Lung (tissue), 12 donors: ENCODE data around the gene SPOP. TPM values are rescaled to one million over a fixed set of nuclear protein-coding genes. Genes with fewer than 3 reads are reported as not detected.
A peak's percentile ranks its signal among the peaks of the same experiment; 100 is the strongest.
"Not testable (repeated sequence)": the region's sequence is repeated elsewhere in the genome, so short reads cannot be mapped to it uniquely, and the experiment has no call there.

Experiments
- ATAC-seq: fragments of 200-7000 bp; cut with Tn5 transposase; one replicate; pipeline ENCODE4 v1.9.1; 2020; ENCODE audit warnings: moderate number of reproducible peaks; ENCODE audit not compliant: insufficient read depth, low FRiP score
- DNase-seq, 3 donors: peaks; one replicate each; pipeline ENCODE4 v3.0.0-alpha.2; 2013 to 2017
- H3K27ac ChIP-seq, 2 donors: one replicate each; pipeline ENCODE4 v1.5.1; 2013; ENCODE audit warnings: mild to moderate bottlenecking in 2 of 2, moderate library complexity in 2 of 2, control low read depth in 1 of 2, inconsistent platforms in 1 of 2, low read depth in 1 of 2, low read length in 1 of 2
- H3K27me3 ChIP-seq, 3 donors: one replicate each; pipeline ENCODE4 v1.5.1; 2013; ENCODE audit warnings: low read length in 2 of 3; ENCODE audit not compliant: control insufficient read depth in 3 of 3, insufficient read depth in 3 of 3
- H3K36me3 ChIP-seq, 4 donors: one replicate each; pipeline ENCODE4 v1.5.1; 2013; ENCODE audit warnings: low read length in 4 of 4, mild to moderate bottlenecking in 1 of 4, moderate library complexity in 1 of 4; ENCODE audit not compliant: control insufficient read depth in 4 of 4, insufficient read depth in 4 of 4
- H3K4me1 ChIP-seq, 5 donors: one replicate each; pipeline ENCODE4 v1.5.1; 2013; ENCODE audit warnings: low read length in 5 of 5, mild to moderate bottlenecking in 2 of 5, moderate library complexity in 1 of 5; ENCODE audit not compliant: control insufficient read depth in 5 of 5, insufficient read depth in 5 of 5
- H3K4me3 ChIP-seq: one replicate; pipeline ENCODE4 v1.5.1; 2013; ENCODE audit warnings: mild to moderate bottlenecking, control low read depth, moderate library complexity
- H3K9ac ChIP-seq, 2 donors: one replicate each; pipeline ENCODE4 v1.5.1; 2013; ENCODE audit warnings: low read length in 2 of 2, control low read depth in 1 of 2; ENCODE audit not compliant: insufficient read depth in 1 of 2
- H3K9me3 ChIP-seq, 4 donors: one replicate each; pipeline ENCODE4 v1.5.1; 2013; ENCODE audit warnings: low read length in 3 of 4, mild to moderate bottlenecking in 1 of 4, moderate library complexity in 1 of 4; ENCODE audit not compliant: control insufficient read depth in 4 of 4, insufficient read depth in 3 of 4
- WGBS, 2 donors: extraction: QIAGEN DNeasy Blood & Tissue Kit; methylation state at CpG; one replicate each; pipeline ENCODE4 v1.1.7; 2013; 5-methylcytosine and 5-hydroxymethylcytosine counted together
- polyA plus RNA-seq, 2 donors: library from polyadenylated mRNA; stranded (reverse); fragments of 200-250 nt; gene quantifications; one replicate each; pipeline ENCODE4 v1.2.1, GENCODE V29; 2013
- total RNA-seq, 2 donors: library from RNA; depleted of rRNA in 1 of 2; stranded (reverse); fragments of >200 nt in 1 of 2; gene quantifications; one replicate each; pipeline ENCODE4 v1.2.1, GENCODE V29; 2014 to 2021
- TF ChIP-seq, protein P1 (sequence below): IDR thresholded peaks from 2 replicates; pipeline ENCODE4 v1.5.1; 2012; ENCODE audit warnings: mild to moderate bottlenecking; ENCODE audit errors: control extremely low read depth, extremely low read depth
- donor health status: control.
- donor health status: control.
- donor health status: Bipolar disorder and iron deficiency.
- donor health status: healthy.
- donor health status: DM: yes; HTN: yes; CAD: no.

Gene SPOP
- total and polyA plus RNA-seq, 4 donors: 28.7 to 98.0 (median 64.6) TPM

DNA sequence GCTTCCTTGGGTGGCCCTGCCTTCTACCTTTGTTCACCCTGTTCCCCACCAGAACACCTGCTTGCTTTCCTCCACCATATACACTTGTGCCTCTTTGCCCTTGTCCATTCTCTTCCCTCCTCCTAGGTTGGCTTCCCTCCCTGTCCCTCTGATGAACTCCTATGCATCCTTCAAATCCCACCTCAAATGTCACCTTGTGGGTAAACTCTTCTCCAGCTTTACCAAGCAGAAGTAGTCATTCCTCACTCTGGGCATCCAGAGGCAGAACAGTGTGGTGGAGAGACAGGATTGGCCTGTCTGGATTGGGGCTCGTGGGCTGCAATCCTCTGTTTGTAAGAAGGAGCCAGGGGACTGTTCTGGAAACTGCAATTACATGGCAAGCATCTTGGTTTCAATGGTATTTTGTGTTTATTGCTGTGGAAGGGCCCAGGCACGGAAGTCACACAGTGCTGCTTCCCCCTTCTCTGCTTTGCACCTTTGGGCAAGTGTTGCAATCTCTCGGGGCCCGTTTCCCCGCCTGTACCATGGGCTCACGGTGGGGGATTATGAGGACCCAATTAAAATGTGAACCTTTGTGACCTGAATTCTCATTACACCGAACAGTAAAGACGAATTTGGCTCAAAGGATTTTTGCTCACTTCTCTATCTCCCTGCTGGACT lies 124.1 kb downstream of the SPOP start:
- Histone ChIP-seq H3K27ac (no peak overlapping the region), H3K36me3 (no peaks in the 10 kb centered on the region), H3K9me3 (no peaks in the 10 kb centered on the region), H3K4me1 (peaks cover 0 to 14% (median 2%) of the 10 kb centered on the region in 5 donors), H3K4me3 (no peak overlapping the region), H3K27me3 (peaks cover 0 to 4% (median 0%) of the 10 kb centered on the region in 3 donors), H3K9ac (no peak overlapping the region)
- TF ChIP-seq, protein P1, sequence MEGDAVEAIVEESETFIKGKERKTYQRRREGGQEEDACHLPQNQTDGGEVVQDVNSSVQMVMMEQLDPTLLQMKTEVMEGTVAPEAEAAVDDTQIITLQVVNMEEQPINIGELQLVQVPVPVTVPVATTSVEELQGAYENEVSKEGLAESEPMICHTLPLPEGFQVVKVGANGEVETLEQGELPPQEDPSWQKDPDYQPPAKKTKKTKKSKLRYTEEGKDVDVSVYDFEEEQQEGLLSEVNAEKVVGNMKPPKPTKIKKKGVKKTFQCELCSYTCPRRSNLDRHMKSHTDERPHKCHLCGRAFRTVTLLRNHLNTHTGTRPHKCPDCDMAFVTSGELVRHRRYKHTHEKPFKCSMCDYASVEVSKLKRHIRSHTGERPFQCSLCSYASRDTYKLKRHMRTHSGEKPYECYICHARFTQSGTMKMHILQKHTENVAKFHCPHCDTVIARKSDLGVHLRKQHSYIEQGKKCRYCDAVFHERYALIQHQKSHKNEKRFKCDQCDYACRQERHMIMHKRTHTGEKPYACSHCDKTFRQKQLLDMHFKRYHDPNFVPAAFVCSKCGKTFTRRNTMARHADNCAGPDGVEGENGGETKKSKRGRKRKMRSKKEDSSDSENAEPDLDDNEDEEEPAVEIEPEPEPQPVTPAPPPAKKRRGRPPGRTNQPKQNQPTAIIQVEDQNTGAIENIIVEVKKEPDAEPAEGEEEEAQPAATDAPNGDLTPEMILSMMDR: no peak
- no peak for DNase-seq
- ATAC-seq: no peak
- WGBS, 2 donors: 58 to 81% methylated on average over 8 of the region's 8 CpGs

DNA sequence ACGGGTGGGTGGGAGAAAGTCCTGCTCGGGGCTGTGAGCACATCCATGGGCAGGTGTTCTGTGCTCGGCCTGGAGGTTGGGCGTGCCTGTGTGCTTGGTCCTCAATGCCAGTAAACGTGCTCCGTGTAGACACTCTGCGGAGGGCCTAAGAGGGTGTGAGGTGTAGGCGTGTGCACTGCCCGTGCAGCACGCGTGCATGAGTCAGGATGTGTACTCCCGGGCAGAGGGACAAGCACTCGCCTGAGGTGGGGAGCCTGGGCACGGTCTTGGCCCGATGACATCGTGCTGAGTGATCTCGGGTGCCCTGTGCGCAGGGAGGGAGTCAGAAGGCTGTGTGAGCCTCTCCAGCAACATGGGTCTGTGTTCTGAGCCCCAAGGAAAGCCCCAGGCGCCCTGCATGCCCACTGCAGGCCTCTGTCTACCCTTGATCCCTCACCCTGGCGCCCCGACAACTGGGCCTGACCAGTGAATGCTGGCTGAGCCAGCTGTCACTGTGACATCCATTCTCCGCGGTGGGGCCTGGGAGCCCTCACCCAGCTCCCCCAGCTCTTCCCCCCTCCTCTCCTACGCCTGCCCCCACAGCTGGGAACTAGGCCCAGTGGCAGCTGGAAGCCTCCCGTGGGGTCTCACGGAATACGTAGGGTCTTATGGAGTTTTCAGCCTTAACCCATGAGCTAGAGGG lies 125.7 kb downstream of the SPOP start:
- ATAC-seq (no peak), DNase-seq (peak in 2 of 3 donors; percentile 58 to 62)
- Histone ChIP-seq H3K9me3 (no peaks in the 10 kb centered on the region), H3K27me3 (no peaks in the 10 kb centered on the region), H3K9ac (no peak overlapping the region), H3K36me3 (no peaks in the 10 kb centered on the region), H3K4me3 (no peak overlapping the region), H3K4me1 (peaks cover 0 to 24% (median 7%) of the 10 kb centered on the region in 5 donors), H3K27ac (no peak overlapping the region)
- TF ChIP-seq, protein P1: no peak
- WGBS, 2 donors: 85 to 93% methylated on average over 27 of the region's 27 CpGs

DNA sequence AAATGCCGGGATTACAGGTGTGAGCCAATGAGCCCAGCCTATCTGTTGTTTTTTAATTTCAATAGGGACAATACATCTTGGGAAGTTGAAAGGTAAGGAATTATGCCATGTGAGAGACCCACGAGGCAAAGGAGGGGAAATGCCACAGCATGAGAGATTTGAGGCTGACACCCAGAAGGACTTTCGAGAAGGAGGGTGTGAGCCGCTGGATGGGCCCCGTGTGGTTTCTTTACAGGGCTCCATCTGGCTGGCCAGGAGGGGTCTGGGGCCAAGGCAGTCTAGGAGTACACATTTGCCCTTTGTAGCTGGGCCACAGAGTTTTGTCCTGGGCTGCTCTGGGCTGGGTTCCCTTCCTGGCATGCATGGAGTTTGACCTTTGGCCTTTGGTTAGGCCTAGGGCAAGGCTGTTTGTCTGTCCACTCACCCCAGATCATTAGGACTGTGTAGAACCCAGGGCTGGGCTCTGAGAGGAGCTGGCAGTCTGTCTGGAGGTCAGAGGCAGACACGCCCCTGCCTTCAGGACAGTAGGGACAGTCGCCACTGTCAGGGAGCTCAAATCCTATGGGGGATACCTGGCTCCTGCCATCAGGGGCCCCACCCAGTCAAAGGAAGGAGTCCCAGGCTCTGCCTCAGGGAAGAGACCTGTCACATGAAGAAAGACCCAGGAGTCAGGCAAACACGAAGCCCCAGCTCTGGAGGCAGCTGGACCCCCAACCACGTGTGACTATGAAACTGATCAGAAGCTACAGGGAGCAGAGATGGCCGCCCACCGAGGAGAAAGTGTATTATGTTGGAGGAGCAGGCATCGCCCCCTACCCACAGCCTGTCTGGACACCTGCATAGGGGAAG lies 126.5 kb downstream of the SPOP start:
- Histone ChIP-seq H3K4me1 (peaks cover 0 to 24% (median 7%) of the 10 kb centered on the region in 5 donors), H3K36me3 (no peaks in the 10 kb centered on the region), H3K4me3 (no peak overlapping the region), H3K9me3 (no peaks in the 10 kb centered on the region), H3K9ac (no peak overlapping the region), H3K27ac (no peak overlapping the region), H3K27me3 (no peaks in the 10 kb centered on the region)
- ATAC-seq (no peak), DNase-seq (no peak)
- WGBS, 2 donors: 91 to 97% methylated on average over 12 of the region's 12 CpGs
- TF ChIP-seq, protein P1: no peak

DNA sequence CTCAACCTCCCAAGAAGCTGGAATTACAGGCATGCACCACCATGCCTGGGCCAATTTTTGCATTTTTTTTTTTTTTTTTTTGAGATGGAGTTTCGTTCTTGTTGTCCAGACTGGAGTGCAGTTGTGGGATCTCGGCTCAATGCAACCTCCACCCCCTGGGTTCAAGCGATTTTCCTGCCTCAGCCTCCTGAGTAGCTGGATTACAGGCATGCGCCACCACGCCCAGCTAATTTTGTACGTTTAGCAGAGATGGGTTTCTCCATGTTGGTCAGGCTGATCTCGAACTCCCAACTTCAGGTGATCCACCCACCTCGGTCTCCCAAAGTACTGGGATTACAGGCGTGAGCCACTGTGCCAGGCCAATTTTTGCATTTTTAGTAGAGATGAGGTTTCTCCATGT lies 127.1 kb downstream of the SPOP start:
- H3K27me3 ChIP-seq, H3K27ac ChIP-seq, H3K36me3 ChIP-seq, DNase-seq, H3K9me3 ChIP-seq, H3K9ac ChIP-seq, H3K4me3 ChIP-seq, ATAC-seq: not testable (repeated sequence)
- H3K4me1 ChIP-seq: peaks cover 0 to 20% (median 5%) of the 10 kb centered on the region in 5 donors
- 89 to 96% methylated on average over 8 to 9 of the region's 9 CpGs for WGBS, 2 donors
